Mononuclear cell (primary cell): ENCODE measurements around the gene C4orf50. TPM values are rescaled to one million over a fixed set of nuclear protein-coding genes. Genes with fewer than 3 reads are reported as not detected.
"Not testable (repeated sequence)": the region's sequence is repeated elsewhere in the genome, so short reads cannot be mapped to it uniquely, and the experiment has no call there.

Source experiments
- H3K27me3 ChIP-seq: 2 replicates; pipeline ENCODE4 v1.6.0; 2011; ENCODE audit warnings: low read length, control low read depth; ENCODE audit not compliant: insufficient read depth
- H3K4me1 ChIP-seq: 2 replicates; pipeline ENCODE4 v1.5.1; 2011; ENCODE audit warnings: mild to moderate bottlenecking, low read length, control low read depth; ENCODE audit not compliant: insufficient read depth
- H3K4me3 ChIP-seq: 2 replicates; pipeline ENCODE4 v1.5.1; 2011; ENCODE audit warnings: mild to moderate bottlenecking, low read length, moderate library complexity
- H3K9me3 ChIP-seq: 2 replicates; pipeline ENCODE4 v1.5.1; 2011; ENCODE audit warnings: low read depth, mild to moderate bottlenecking, control low read depth, low read length
- total RNA-seq: library from RNA; depleted of rRNA; stranded (reverse); fragments of >200 nt; gene quantifications from one replicate; pipeline ENCODE4 v1.2.3, GENCODE V29; 2012

C4orf50 gene
- total RNA-seq, 1 donor = 0.21 TPM

GRCh38 chr4:5946653-5947052, 71.6 kb downstream of the C4orf50 start:
- not testable (repeated sequence) for H3K27me3 ChIP-seq, H3K4me3 ChIP-seq, H3K9me3 ChIP-seq, H3K4me1 ChIP-seq

GRCh38 chr4:5945936-5946335, 72.3 kb downstream of the C4orf50 start:
- no peaks in the 10 kb centered on the region for H3K4me1 ChIP-seq
- no peaks in the 10 kb centered on the region for H3K9me3 ChIP-seq
- H3K27me3 ChIP-seq = no peaks in the 10 kb centered on the region
- no peak overlapping the region for H3K4me3 ChIP-seq

- Histone ChIP-seq H3K27me3 (no peaks in the 10 kb centered on the region), H3K9me3 (no peaks in the 10 kb centered on the region), H3K4me3 (no peak overlapping the region), H3K4me1 (no peaks in the 10 kb centered on the region)
Measured at GRCh38 chr4:5945171-5945570, 73.1 kb downstream of the C4orf50 start.

GRCh38 chr4:5943561-5943960, 74.7 kb downstream of the C4orf50 start:
- Histone ChIP-seq H3K4me1 (no peaks in the 10 kb centered on the region), H3K27me3 (no peaks in the 10 kb centered on the region), H3K9me3 (no peaks in the 10 kb centered on the region), H3K4me3 (no peak overlapping the region)

GRCh38 chr4:5942947-5943346, 75.3 kb downstream of the C4orf50 start:
- H3K4me1 ChIP-seq = no peaks in the 10 kb centered on the region
- H3K9me3 ChIP-seq = no peaks in the 10 kb centered on the region
- no peaks in the 10 kb centered on the region for H3K27me3 ChIP-seq
- H3K4me3 ChIP-seq = no peak overlapping the region

- H3K9me3 ChIP-seq = no peaks in the 10 kb centered on the region
- H3K4me1 ChIP-seq = no peaks in the 10 kb centered on the region
- H3K4me3 ChIP-seq = no peak overlapping the region
- H3K27me3 ChIP-seq = no peaks in the 10 kb centered on the region
Measured at GRCh38 chr4:5941601-5942000, 76.6 kb downstream of the C4orf50 start.

- Histone ChIP-seq H3K4me3 (no peak overlapping the region), H3K27me3 (no peaks in the 10 kb centered on the region), H3K9me3 (no peaks in the 10 kb centered on the region), H3K4me1 (no peaks in the 10 kb centered on the region)
Measured at GRCh38 chr4:5940470-5941203, 77.6 kb downstream of the C4orf50 start.

GRCh38 chr4:5933996-5934831, 84.0 kb downstream of the C4orf50 start:
- no peaks in the 10 kb centered on the region for H3K27me3 ChIP-seq

GRCh38 chr4:5933116-5933515, 85.1 kb downstream of the C4orf50 start:
- Histone ChIP-seq H3K4me3 (no peak overlapping the region), H3K9me3 (no peaks in the 10 kb centered on the region), H3K4me1 (no peaks in the 10 kb centered on the region), H3K27me3 (no peaks in the 10 kb centered on the region)

More at GRCh38 chr4:5933996-5934831, 84.0 kb downstream of the C4orf50 start:
- Histone ChIP-seq H3K4me3 (no peak overlapping the region), H3K9me3 (no peaks in the 10 kb centered on the region), H3K4me1 (no peaks in the 10 kb centered on the region)

GRCh38 chr4:5932035-5932568, 86.1 kb downstream of the C4orf50 start:
- H3K4me1 ChIP-seq = no peaks in the 10 kb centered on the region
- H3K4me3 ChIP-seq = no peak overlapping the region
- no peaks in the 10 kb centered on the region for H3K9me3 ChIP-seq
- no peaks in the 10 kb centered on the region for H3K27me3 ChIP-seq

GRCh38 chr4:5931526-5931925, 86.7 kb downstream of the C4orf50 start:
- Histone ChIP-seq H3K27me3 (no peaks in the 10 kb centered on the region), H3K9me3 (no peaks in the 10 kb centered on the region), H3K4me3 (no peak overlapping the region), H3K4me1 (no peaks in the 10 kb centered on the region)

- no peaks in the 10 kb centered on the region for H3K9me3 ChIP-seq
- H3K4me3 ChIP-seq = no peak overlapping the region
- H3K4me1 ChIP-seq = no peaks in the 10 kb centered on the region
- H3K27me3 ChIP-seq = no peaks in the 10 kb centered on the region
Measured at GRCh38 chr4:5930876-5931275, 87.4 kb downstream of the C4orf50 start.

GRCh38 chr4:5930456-5930855, 87.8 kb downstream of the C4orf50 start:
- Histone ChIP-seq H3K4me1 (no peaks in the 10 kb centered on the region), H3K4me3 (no peak overlapping the region), H3K9me3 (no peaks in the 10 kb centered on the region), H3K27me3 (no peaks in the 10 kb centered on the region)

GRCh38 chr4:5928844-5929420, 89.3 kb downstream of the C4orf50 start:
- Histone ChIP-seq H3K4me3 (no peak overlapping the region), H3K9me3 (no peaks in the 10 kb centered on the region), H3K27me3 (no peaks in the 10 kb centered on the region), H3K4me1 (no peaks in the 10 kb centered on the region)

- Histone ChIP-seq H3K4me3 (no peak overlapping the region), H3K27me3 (no peaks in the 10 kb centered on the region), H3K9me3 (no peaks in the 10 kb centered on the region), H3K4me1 (no peaks in the 10 kb centered on the region)
Measured at GRCh38 chr4:5928274-5928673, 90.0 kb downstream of the C4orf50 start.
